Esophagus muscularis mucosa (tissue), 4 donors: ENCODE results near the gene RALGPS2.

Source experiments
- EP300 ChIP-seq: sonication (generic); formaldehyde crosslinking; IDR thresholded peaks from one replicate; pipeline ENCODE4 v1.6.1; 2017; ENCODE audit warnings: antibody characterized with exemption
- POLR2A ChIP-seq: fragments of 450-650 bp; IDR thresholded peaks from one replicate; pipeline ENCODE4 v1.6.1; 2017; ENCODE audit warnings: antibody characterized with exemption, moderate library complexity, mild to moderate bottlenecking, low read depth
- POLR2AphosphoS5 ChIP-seq, 2 donors: sonication (generic); formaldehyde crosslinking; IDR thresholded peaks; one replicate each; pipeline ENCODE4 v1.6.1; 2017; ENCODE audit warnings: antibody characterized with exemption in 2 of 2
- TF ChIP-seq, protein P1 (sequence below), 3 experiments: fragments of 200-600 bp in 2 of 3; fragments of 450-650 bp in 1 of 3; sonication (generic) in 2 of 3; IDR thresholded peaks; one replicate each; pipeline ENCODE4 v1.5.1; 2017 to 2019; ENCODE audit warnings: antibody characterized with exemption in 3 of 3, mild to moderate bottlenecking in 2 of 3, moderate library complexity in 1 of 3

DNA sequence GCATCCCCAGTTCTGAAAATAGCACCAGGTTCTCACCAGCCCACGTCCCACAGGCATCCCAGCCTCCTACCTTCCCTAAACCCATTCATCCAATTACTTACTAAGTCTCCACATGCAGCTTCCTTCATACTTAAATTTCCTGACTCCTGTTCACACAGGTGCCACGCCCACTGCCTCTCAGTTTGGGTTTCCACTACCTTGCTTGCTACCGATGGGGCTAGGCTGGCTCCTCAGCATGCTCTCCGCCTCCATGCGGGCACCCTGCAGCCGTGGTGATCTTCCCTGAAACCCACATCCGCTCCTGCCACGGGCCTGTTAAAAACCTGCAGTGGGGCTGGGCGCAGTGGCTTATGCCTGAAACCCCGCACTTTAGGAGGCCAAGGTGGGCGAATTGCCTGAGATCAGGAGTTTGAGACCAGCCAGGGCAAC is 216.2 kb downstream of the RALGPS2 start:
- TF ChIP-seq, protein P1, sequence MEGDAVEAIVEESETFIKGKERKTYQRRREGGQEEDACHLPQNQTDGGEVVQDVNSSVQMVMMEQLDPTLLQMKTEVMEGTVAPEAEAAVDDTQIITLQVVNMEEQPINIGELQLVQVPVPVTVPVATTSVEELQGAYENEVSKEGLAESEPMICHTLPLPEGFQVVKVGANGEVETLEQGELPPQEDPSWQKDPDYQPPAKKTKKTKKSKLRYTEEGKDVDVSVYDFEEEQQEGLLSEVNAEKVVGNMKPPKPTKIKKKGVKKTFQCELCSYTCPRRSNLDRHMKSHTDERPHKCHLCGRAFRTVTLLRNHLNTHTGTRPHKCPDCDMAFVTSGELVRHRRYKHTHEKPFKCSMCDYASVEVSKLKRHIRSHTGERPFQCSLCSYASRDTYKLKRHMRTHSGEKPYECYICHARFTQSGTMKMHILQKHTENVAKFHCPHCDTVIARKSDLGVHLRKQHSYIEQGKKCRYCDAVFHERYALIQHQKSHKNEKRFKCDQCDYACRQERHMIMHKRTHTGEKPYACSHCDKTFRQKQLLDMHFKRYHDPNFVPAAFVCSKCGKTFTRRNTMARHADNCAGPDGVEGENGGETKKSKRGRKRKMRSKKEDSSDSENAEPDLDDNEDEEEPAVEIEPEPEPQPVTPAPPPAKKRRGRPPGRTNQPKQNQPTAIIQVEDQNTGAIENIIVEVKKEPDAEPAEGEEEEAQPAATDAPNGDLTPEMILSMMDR (IDR thresholded peaks at IDR 0.05): no peak
- TF ChIP-seq POLR2A (no peak), POLR2AphosphoS5 (IDR thresholded peaks at IDR 0.05) (no peak), EP300 (no peak)
